HG02588 (cell line): ENCODE measurements around the gene SLC35D2.

Experiments used
- ATAC-seq: cut with Tn5 transposase; IDR thresholded peaks from one replicate; pipeline ENCODE4 v1.9.1; 2021; ENCODE audit warnings: mild to moderate bottlenecking, moderate library complexity; ENCODE audit not compliant: unreplicated experiment

Gene SLC35D2

DNA sequence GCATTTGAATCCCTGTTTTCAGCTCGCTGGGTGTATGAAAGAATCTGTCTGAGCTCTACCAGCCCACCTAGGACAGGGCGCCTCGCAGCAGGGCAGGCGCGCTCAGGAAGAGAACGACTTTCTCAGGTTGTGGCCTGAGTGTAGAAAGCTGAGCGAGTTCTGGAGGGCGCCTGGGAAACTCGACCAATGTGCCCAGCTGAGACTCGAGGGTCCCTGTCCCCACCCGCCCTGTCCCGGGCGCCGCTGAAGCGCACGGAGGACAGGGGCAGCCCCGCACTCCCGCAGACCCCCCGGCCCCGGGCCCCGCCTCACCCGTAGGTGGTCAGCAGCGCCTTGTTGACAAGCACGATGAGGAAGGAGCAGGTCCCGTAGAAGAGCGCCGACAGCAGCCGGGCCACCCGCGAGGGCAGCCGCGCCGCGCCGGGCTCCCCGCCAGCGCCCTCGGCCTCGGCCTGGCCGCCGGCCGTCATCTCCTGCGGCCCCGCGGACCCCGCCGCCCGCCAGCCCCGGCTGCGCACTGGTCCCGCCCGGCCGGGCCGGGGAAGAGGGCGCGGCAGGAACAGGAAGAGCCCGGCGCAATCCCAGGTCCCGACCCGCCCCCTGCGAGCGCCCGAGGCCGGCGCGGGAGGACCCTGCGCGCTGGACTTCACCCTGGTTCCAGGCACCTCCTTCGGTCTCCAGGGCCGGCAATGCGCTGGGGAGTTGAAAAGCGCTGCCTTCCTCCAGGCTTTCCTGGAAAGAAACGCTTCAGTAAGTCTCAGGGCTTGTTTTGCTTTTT, at the start of gene SLC35D2:
TSS of gene SLC35D2 (minus strand) at position 547 of the 778 bp plus-strand sequence. CDS start at position 470, 77 bp downstream.
- peak; percentile 58 for ATAC-seq

DNA sequence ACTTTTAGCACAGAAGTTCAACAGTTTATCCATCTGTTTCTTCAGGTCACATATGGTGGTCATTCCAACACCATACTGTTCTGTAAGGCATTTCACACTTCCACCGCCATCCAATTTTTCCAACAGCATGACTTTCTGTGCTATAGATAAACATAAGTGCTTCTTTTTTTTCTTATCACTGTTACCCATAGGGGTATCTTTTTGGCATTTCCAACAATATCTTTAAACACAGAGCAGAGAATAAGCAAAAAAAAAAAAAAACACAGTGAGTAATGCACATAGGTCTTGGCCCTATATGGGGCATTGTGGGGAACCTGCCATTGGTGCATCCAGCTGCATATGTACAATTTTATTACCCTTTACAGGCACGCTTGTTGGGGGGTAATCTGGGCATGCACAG, 46.9 kb upstream of the SLC35D2 start:
- no peak for ATAC-seq

GRCh38 chr9:96429732-96430131, 46.2 kb upstream of the SLC35D2 start:
- no peak for ATAC-seq

DNA sequence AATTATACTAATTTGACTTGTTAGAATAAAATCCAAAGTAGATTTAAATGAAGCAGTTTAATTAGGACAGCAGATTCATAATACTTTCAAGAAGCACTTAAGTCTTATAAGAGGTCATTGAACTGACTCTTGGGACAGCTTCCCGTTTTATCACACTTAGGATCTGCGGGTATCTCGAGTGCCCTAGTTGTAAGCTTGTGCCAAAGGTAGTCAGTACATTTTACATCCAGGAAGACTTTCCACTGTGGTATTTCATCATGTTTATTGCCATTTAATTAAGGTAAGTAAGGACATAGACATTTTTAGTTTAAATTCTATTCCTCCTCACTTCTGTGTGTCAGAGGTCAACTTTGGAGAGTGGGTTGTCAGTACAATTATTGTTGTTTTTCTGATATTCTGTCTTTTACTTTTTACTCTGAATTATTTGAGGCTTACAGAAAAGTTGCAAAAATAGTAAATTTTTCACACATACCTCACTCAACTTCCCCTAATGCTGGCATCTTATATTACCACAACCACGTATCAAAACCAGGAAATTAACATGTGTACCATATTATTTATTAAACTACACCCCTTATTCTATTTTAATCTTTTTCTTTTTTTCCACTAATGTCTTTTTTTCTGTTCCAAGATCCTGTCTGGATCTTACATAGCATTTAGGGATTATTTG, 42.1 kb upstream of the SLC35D2 start:
- no peak for ATAC-seq

DNA sequence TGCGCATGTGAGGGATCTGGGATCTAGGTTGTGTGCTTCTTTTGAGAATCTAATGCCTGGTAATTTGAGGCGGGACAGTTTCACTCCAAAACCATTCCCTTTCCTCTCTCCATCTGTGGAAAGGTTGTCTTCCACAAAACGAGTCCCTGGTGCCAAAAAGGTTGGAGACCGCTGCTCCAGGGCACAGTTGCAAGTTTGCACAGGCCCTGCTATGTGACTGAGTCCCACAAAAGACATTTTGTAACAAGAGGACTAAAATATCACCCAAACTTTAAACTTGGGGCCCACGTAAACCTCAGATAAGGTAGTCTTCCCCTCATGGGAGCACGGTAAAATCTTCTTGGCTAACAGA, 40.5 kb upstream of the SLC35D2 start:
- no peak for ATAC-seq

DNA sequence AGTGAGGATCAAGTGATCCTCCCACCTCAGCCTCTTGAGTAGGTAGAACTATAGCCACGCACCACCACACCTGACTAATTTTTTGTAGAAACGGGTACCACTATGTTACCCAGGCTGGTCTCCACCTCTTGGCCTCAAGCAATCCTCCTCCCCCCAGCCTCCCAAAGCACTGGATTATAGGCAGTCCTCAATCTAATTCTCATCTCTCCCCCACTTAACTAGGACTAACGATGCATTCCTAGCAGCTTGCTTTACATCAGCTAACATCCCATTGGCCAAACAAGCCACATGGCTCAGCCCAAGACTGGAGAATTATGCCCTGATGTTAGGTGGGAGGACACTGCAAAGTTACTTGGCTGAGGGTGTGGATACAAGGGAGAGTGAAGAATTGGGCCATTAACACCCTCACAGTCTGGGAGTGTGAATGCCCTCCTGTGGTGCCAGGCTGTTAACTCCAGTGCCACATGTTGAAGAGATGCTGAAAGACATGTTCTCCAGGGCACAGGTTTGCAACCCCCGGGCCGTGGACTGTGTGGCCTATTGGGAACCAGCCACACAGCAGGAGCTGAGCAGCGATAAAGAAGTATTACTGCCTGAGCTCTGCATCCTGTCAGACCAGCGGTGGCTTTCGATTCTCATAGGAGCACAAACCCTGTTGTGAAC, 39.9 kb upstream of the SLC35D2 start:
- no peak for ATAC-seq

GRCh38 chr9:96420468-96421219, 37.1 kb upstream of the SLC35D2 start:
- ATAC-seq, result no peak

DNA sequence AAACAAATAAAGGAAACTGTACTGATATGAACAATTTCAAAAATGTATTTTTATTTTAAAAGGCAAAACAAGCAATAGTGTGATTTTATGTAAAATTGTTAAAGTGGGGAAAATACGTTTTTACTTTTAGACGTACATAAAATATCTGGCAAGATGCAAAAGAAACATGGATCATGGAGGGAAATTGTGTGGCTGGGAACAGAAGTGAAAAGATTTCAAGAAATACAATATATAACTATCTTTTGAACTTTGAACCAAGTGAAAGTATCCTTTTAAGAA, 36.1 kb upstream of the SLC35D2 start:
- no peak for ATAC-seq

DNA sequence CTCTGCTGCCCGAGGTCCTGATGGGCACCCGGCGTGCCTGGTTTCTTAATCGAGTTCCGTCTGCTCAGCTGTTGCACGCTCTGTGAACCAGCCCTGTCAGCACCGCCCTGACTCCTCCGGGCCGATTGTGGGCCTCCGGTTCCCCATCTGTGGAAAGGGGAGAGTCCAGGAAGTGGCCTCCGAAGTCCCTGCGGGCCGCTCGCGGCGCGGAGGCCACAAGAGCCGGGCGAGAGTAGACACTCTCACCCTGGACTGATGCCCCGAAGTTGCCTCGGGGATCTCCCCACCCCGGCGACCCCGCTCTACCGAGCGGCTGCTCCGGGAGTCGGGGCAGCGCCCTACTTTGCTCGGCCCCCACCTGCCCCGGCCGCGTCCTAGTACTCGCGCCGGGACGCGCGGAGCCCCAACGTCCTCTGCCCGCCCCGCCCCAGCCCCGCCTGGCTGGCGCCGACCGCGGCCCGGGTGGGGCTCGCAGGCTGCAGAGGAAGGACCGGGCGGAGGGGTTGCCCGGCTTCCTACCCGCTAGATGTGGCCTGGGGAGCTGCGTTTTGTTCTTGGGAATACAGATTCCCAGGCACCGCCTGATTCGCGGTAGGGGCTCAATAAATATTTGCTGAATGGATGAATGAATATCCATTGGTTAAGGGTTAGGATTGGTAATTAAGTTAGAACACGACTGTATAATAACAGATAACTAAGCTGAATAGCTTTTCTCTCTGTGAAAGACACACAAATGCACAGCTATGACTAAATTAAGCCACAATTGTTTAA, 35.6 kb upstream of the SLC35D2 start:
- ATAC-seq, result peak; percentile 36

GRCh38 chr9:96418083-96418919, 34.8 kb upstream of the SLC35D2 start, which contains the start of gene ZNF367:
ZNF367 (minus strand) TSS chr9:96418370; CDS start chr9:96418032, 338 bp downstream.
- ATAC-seq, result peak; percentile 66

DNA sequence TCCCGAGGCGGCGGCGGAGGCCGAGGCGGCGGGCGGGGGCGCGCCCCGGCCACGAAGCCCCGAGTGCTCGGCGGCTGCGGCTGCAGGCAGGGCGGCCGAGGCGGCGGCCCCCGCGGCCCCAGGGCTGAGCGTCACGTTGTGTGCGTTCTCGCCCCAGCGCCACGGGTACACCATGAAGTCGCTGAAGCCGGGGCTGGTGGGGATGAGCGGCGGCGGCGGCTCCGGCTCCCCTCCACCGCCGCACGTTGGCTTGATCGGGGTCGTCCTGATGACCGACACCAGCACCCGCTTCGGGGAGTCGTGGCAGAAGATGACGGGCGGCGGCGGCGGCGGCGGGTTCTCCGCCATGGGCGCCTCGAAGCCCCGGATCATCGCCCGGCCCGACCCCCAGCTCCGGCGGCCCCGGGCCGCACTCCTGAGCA, 34.2 kb upstream of the SLC35D2 start:
- peak; percentile 0 for ATAC-seq

DNA sequence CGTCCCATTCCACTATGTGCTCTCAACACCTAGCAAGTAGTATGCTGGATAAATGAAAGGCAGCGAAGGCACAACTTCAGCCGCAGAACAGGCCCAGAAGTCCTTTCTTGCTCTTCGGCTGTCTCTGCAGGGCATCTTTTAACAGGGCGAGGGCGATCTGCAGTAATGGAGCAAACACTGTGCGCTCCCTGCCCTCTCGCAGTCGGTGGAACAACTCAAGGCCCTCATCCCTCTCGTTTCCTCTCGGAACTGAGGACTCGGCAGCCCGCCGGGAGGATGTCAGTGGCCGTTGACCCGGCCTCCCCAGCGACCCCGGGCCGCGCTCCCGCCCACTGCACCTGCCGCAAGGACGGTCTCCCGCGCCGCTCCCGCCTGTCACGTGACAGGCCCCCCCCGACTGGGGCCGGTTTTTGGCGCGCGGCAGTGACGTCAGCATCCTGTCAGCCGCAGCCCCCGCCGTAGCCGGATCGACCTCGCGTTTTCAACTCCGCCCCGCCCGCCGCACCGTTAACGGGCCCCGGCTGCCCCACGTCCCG, 33.6 kb upstream of the SLC35D2 start:
- peak; percentile 29 for ATAC-seq

- no peak for ATAC-seq
Observed at GRCh38 chr9:96413302-96414221, 30.1 kb upstream of the SLC35D2 start.

- ATAC-seq, result no peak
Observed at GRCh38 chr9:96412174-96412913, 28.8 kb upstream of the SLC35D2 start.

DNA sequence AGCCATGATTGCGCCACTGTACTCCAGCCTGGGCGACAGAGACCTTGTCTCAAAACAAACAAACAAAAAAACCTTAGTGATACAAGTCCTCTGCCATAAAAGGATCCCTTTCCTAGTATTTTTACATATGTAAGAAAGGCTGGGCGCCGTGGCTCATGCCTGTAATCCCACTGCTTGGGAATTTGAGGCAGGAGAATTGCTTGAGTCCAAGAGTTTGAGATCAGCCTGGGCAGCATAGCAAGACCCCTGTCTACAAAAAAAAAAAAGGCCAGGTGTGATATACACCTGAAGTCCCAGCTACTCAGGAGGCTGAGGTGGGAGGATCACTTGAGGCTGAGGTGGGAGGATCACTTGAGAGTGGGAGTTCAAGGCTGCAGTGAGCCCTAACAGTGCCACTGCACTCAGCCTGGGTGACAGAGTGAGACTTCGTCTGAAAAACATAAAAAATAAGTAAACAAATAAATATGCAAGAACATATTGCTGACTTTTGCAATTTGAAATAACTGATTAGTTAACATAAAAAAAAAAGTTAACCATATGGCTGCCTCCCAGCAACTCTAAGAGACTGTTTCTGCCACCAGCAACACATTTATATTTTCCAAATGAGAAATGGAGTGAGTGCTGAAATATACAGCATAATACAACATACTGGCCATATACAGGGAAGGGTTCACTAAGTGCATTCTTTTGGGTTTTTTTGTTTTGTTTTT, 27.8 kb upstream of the SLC35D2 start:
- no peak for ATAC-seq

DNA sequence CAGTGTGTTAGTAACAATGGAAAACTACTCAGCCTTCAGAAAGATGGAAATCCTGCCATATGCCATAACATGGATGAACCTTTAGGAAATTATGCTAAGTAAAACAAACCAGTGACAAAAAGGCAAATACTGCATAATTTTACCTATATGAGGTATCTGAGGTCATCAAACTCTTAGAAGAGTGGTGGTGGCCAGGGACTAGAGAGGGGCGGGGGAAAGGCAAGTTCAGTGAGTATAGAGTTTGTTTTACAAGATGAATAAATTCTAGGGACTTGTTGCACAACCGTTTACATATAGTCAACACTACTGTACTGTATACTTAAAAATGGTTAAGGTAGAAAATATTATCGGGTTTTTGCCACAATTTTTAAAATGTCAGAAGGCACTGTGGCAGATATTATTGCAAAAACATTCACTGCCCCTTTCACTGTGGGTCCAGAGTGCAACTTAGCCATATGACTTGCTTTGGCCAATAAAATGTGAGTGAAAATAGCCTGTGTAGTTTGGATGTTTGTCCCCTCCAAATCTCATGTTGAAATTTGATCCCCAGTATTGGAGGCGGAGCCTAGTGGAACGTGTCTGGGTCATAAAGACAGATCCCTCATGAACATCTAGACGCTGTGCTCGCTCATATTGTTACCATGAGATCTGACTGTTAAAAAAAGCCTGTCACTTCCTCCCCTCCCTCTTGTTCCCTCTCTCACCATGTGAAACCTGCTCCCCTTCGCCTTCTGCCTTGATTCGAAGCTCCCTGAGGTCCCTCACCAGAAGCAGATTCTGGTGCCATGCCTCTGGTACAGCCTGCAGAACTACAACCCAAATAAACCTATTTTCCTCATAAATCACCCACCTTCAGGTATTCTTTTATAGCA, 25.1 kb upstream of the SLC35D2 start:
- ATAC-seq, result no peak
